ENCODE measurements around the gene RPS21.

RPS21 gene

GRCh38 chr20:62386383-62387218 lies at the start of gene RPS21:
Gene RPS21, plus strand, starts transcription at chr20:62387103. Its CDS starts 236 bp downstream, at chr20:62387339.
- peak; percentile 45 for DNase-seq

- DNase-seq, result no peak
These were observed 49.2 kb upstream of the RPS21 start for GRCh38 chr20:62337558-62338293.

- DNase-seq, result no peak
These were observed 48.6 kb upstream of the RPS21 start for GRCh38 chr20:62338294-62338620.

- no peak for DNase-seq
These were observed 47.2 kb upstream of the RPS21 start for GRCh38 chr20:62339647-62340062.

- DNase-seq, result no peak
These were observed 44.0 kb upstream of the RPS21 start for GRCh38 chr20:62342910-62343309.

GRCh38 chr20:62344092-62344491 lies 42.8 kb upstream of the RPS21 start:
- no peak for DNase-seq

GRCh38 chr20:62344782-62345181 lies 42.1 kb upstream of the RPS21 start:
- DNase-seq, result no peak

DNA sequence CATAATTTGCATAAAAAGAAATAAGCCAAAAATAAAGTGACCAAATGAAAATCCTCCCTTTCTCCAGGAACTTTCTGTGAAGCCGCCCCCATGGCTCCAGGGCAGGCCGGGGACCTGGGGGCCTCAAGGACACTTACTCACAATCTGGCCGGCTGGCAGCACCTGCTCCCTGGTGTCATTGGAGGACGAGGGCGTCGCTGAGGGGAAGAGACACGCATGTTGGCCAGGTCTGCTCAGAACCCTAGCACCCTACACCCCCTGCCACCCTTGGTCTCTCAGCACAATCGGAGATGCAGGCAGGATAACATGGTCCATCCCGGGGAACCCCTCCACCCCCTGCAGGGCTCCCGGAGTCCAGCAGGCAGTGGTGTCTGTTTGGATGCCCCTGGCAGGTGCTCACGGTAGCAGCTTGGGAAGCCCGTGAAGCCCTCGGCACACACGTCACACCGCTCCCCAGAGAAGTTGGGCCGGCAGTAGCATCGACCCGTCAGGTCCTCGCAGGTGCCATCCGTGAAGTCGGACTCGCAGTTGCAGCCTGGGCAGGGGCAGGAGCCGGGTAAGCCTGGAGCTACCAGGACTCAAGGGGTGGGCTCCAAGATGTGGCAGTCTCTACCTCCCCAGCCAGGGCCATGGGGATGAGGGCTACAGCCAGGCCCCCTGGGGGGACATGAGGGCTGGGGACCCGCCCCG lies 41.1 kb upstream of the RPS21 start:
- no peak for DNase-seq

- DNase-seq, result no peak
These were observed 40.3 kb upstream of the RPS21 start for GRCh38 chr20:62346398-62347150.

- DNase-seq, result no peak
These were observed 39.8 kb upstream of the RPS21 start for GRCh38 chr20:62347151-62347404.

DNA sequence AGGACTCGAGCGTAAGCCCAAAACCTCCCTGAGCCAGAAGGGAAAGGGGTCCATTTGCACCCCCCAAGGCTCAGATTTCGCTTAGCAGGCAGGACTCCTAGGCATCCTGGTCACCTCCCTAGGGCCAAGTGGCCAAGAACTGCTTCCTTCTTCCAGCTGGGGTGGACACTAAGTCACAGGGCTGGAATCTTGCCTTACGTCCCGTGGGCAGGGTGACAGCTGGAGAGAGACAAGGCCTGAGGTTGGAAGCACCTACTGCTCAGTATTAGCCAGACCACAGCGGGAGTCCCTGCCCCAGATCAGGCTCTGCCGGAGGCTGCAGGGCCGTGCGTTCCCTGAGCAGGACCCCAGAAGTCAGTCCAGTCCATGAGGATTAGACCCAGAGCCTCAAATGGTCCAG lies 39.5 kb upstream of the RPS21 start:
- DNase-seq, result no peak

- no peak for DNase-seq
These were observed 38.3 kb upstream of the RPS21 start for GRCh38 chr20:62348604-62349003.

- no peak for DNase-seq
These were observed 37.3 kb upstream of the RPS21 start for GRCh38 chr20:62349556-62350097.

- DNase-seq, result no peak
These were observed 36.7 kb upstream of the RPS21 start for GRCh38 chr20:62350098-62350628.

DNA sequence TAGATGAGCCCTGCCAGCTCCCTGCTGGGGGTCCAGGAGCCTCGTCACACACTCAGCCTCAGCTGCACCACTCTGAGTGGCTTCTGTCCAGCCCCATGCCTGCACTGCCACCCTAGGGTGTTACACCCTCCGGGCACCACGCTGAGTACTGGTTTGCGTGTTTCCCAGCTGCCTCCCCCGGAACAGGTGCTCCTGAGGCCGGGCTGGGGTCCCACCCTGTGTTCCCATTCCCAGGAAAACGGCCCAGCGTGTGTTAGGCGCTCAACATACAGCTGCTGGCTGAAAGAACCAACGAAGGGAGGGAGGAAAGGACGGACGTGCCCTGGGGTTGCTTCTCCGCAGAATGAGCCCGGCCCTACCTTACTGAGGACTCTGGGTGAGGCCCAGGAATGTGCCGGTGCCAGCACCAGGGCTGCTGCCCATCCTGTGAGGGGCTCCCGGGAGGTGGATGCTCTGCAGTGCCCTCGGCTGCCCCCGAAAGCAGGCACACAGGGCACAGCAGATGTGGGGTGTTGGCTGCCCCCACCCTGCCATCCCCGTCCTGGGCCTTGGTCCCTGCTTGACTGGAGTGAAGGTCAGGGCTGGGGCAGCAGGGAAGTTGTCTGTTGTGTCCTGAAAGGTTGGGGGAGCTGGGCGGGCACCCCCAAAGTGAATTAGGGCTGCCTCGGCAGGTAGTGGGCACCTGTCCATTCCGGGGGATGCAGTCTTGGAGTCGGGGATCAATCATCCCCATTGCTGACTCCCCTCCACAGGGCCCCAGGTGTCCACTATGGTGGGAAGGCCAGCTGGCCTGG lies 36.1 kb upstream of the RPS21 start:
- no peak for DNase-seq

DNA sequence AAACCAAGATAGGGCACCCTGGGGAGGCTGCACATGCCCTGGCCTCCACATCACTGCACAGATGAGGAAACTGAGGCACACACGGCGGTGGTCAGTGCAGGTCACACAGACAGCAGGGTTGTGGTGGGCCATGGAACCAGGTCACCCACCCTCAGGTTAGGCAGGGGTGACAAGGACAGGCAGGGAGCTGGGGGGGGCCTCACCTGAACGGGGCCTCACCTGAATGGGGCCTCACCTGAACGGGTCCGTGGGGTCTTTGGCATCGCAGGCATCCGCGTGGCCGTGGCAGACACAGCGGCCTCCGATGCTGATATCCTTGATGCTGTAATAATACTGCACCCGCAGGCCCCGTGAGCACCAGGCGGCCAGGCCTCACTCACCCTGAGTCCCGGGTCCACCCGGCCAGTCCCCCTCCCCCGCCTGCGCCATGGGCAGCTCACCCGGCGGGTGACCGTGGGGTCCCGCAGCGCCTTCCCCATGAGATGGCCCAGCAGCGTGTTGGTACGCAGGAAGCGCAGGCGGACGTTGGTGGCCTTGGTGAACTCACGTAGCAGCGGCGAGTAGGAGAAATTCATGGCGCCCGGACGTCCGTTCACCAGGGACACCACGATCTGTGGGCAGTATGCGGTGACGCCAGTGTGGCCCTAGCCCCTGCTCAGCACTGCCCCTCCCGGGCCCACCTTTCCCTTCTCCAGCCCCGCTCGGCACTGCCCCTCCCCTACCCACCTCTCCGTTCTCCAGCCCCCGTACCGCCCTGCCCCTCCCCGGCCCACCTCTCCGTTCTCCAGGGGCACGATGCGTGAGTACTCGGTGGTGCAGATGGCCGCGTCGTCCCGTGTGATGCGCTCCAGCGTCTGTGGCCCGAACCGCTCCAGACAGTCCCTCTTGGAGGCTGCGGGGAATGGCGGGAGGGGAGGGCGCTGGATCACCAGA lies 35.2 kb upstream of the RPS21 start:
- no peak for DNase-seq

GRCh38 chr20:62352402-62353288 lies 34.3 kb upstream of the RPS21 start:
- DNase-seq, result no peak

DNA sequence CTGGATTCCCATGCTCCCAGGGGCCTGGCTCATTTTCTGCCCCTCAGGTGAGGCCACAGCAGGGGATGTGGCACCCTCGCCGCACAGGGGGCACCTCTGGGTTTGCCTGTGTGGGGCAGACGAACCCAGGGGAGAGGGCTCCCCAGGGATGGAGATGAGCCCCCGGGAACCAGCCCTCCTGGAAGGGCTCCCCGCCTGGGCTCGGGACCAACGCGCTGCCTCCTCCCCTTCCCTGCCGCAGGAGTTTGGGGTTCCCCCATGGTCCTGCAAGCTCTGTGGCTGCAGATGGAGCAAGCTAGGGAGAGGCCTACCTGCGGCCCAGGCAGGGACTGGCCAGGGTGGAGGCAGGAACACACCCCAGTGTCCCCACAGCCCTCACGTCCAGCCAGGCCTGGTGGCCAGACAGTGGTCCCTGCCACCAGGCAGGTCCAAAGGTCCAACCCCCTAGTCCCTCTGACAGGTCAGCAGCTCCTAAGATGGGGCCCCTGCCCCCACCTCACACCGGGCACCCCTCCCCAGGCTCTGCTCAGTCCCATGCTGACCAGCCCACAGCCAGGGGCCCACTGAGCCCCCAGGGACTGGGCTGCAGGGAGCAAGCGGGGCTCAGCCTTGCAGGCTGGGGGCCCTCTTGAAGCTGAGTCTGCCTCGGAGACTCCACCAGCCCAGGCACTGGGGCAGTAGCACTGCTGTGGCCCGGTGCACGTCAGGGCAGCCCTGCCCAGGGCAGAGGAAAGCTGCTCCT lies 33.4 kb upstream of the RPS21 start:
- DNase-seq, result no peak
